Coronary artery (tissue), 2 donors: ENCODE measurements around the gene HOXD3.

Source experiments
- DNase-seq: peaks from one replicate; pipeline ENCODE4 v3.0.0-alpha.2; 2017; ENCODE audit warnings: low spot score
- H3K27ac ChIP-seq, 2 donors: fragments of 200-600 bp; sonication (generic); one replicate each; pipeline ENCODE4 v1.5.1; 2016 to 2019
- H3K4me3 ChIP-seq: fragments of 200-600 bp; sonication (generic); 2 replicates; pipeline ENCODE4 v1.5.1; 2016; ENCODE audit warnings: mild to moderate bottlenecking, moderate library complexity
- CTCF ChIP-seq: fragments of 200-600 bp; sonication (generic); IDR thresholded peaks from one replicate; pipeline ENCODE4 v1.5.1; 2019; ENCODE audit warnings: antibody characterized with exemption

Gene HOXD3

DNA sequence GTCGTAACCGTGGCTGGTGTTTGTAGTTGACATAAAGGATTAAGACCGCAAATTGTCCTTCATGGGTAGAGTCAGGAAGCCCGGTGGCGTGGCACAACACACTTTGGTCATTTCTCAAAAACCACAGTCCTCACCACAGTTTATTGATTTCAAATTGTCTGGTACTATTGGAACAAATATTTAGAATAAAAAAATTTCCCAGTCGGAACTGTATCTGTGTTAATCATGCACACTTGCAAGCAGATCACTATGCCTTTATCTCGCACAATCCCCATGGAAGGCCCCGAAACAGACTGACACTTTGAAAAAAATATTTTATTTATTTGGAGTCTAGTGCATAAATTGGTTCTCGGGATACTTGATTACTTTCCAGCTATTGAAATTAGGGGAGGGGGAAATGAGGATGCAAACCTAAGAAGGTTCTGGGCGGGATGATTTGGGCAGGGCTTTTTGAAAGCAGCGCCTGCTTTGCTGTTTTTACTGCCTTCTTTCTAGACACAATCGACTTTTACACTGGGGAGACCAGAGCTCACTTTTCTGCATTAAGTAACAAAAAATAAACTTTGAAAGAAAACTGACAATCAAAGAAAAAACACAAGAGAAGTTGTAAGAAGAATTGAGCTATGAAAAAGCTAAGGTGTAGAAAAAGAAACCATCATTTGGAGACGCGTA is 15.9 kb downstream of the HOXD3 start:
- no peak for TF ChIP-seq CTCF
- Histone ChIP-seq H3K4me3 (no peak overlapping the region), H3K27ac (no peak overlapping the region)
- DNase-seq = no peak

DNA sequence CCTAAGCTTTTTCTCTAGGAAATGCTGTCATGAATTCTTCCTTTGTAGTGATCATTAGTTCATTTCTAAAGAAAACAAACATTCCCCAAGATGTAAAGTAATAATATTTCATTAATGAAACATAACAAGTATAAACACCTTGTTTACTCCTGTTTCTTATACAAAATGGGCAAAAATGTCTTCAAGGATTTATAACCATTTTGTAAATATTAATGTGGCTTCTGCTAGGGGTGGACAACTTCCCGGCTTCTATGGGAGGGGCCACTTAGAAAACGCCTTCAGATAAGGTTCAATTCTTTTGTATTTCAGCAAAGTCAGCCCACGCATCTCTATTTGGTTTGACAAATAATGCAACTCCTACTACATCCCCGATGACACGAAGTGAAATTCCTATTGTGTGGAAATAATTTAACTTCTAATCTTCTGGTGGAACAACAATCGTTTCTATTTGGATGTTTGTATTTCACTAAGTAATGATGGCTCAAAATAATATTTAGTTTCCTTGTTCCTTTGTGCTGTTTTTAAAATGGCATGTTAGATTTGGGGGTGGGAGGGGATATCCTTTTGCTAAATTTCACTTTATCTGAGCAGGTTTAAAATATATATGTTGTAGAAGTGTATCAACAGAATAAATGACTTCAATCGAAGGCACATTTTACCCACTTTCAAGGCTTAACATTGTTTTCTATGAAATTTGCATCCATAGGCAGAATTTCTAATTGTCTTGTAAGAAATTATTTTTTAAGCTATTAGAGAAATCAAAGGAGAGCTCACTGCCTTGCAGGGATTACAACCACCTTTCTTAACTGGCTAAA is 16.7 kb downstream of the HOXD3 start:
- H3K4me3 ChIP-seq = no peak overlapping the region
- H3K27ac ChIP-seq = no peak overlapping the region
- DNase-seq = no peak
- TF ChIP-seq CTCF = no peak

GRCh38 chr2:176174382-176174823 is 17.3 kb downstream of the HOXD3 start:
- TF ChIP-seq CTCF = no peak
- Histone ChIP-seq H3K4me3 (no peak overlapping the region), H3K27ac (no peak overlapping the region)
- DNase-seq = no peak

- no peak for DNase-seq
- Histone ChIP-seq H3K4me3 (no peak overlapping the region), H3K27ac (no peak overlapping the region)
- TF ChIP-seq CTCF = no peak
These were observed 18.0 kb downstream of the HOXD3 start for GRCh38 chr2:176174824-176175708.

GRCh38 chr2:176175709-176176607 is 18.9 kb downstream of the HOXD3 start:
- H3K27ac ChIP-seq = no peak overlapping the region
- no peak for DNase-seq
- TF ChIP-seq CTCF = no peak
- H3K4me3 ChIP-seq = no peak overlapping the region

GRCh38 chr2:176177580-176178037 is 20.5 kb downstream of the HOXD3 start:
- TF ChIP-seq CTCF = no peak
- peak overlapping the region in 1 of 2 donors; percentile 48 for H3K27ac ChIP-seq
- no peak for DNase-seq
- H3K4me3 ChIP-seq = peak overlapping the region; percentile 57
